ENCODE data around the gene RNU4-1.
"Not testable (repeated sequence)": the region's sequence is repeated elsewhere in the genome, so short reads cannot be mapped to it uniquely, and the experiment has no call there.

Gene RNU4-1

DNA sequence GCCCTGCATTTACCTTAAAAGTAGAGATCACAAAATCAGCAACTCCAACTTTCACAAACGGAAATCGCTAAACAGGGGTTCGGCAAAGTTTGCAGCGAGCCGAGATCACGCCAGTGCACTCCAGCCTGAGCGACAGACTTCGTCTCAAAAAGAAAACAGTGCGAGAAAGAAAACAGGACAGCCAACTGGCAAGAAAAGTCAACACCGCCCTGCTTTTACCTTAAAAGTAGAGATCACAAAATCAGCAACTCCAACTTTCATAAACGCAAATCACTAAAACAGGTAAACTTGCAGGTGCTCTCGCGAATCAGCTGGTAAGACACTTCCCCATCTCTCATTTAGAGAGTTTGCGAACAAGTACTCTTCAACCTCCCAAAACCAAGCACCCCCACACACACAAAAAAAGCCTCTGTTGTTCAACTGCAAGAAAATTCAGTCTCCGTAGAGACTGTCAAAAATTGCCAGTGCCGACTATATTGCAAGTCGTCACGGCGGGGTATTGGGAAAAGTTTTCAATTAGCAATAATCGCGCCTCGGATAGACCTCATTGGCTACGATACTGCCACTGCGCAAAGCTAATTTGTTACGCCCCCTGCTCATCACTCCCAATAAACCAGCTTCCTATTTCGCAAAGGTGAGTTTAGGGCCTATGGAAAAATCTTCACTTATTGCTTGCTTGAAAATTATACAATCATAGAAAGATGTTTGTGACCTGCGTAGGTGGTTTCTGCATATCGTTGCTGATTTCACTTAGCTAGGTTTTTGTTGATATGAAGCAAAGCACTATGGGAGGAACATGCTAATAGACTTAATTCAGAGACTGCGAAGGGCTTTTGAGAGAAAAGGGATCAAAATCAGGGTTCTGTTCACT, at the start of gene RNU4-1:
RNU4-1 (minus strand) TSS at position 577 of the 871 bp plus-strand sequence.
- Histone ChIP-seq H3K9me3 (ENCODE audit: control insufficient read depth, insufficient read depth, low read length) (no peaks in the 10 kb centered on the region), H3K27me3 (ENCODE audit: control insufficient read depth, insufficient read depth, low read length) (no peaks in the 10 kb centered on the region), H3K4me3 (ENCODE audit: low read depth, low read length) (peak within 1 kb of the TSS; percentile 66), H3K27ac (ENCODE audit: low read depth, low read length) (peak within 1 kb of the TSS; percentile 99), H3K4me1 (ENCODE audit: control insufficient read depth, insufficient read depth, low read length) (peaks cover 13% of the 10 kb centered on the region), H3K9ac (ENCODE audit: low read depth, low read length) (peak within 1 kb of the TSS; percentile 98), H3K36me3 (ENCODE audit: control insufficient read depth, insufficient read depth, low read length) (no peaks in the 10 kb centered on the region)

- 0 out of 2 replicates have a peak, but pooled peaks cover 6% of the 10 kb centered on the region for H3K4me1 ChIP-seq (ENCODE audit: control insufficient read depth, insufficient read depth, low read length)
- H3K9me3 ChIP-seq (ENCODE audit: control insufficient read depth, insufficient read depth, low read length): peaks cover 4% of the 10 kb centered on the region
- H3K36me3 ChIP-seq (ENCODE audit: control insufficient read depth, insufficient read depth, low read length): peaks cover 31% of the 10 kb centered on the region
- peak overlapping the region; percentile 33 for H3K27ac ChIP-seq (ENCODE audit: low read depth, low read length)
- no peaks in the 10 kb centered on the region for H3K27me3 ChIP-seq (ENCODE audit: control insufficient read depth, insufficient read depth, low read length)
- H3K4me3 ChIP-seq (ENCODE audit: low read depth, low read length): no peak overlapping the region
- H3K9ac ChIP-seq (ENCODE audit: low read depth, low read length): no peak overlapping the region
These were observed 49.4 kb upstream of the RNU4-1 start for GRCh38 chr12:120342175-120343038.

DNA sequence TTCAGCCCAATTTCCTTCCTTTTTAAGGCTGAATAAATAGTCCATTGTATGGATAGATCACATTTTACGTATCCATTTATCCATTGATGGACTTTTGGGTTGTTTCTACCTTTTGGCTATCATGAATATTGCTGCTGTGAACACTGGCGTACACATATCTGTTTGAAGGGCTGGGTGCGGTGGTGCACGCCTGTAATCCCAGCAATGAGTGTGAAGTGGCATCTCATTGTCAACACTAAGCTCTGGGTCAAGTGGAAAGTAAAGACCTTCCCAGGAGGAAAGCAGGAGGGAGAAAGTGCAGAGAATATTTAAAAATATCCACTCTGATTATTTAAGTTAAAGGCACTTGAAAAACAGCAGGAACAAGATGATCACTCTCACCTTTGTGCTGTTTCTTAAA, 46.2 kb upstream of the RNU4-1 start:
- Histone ChIP-seq H3K36me3 (ENCODE audit: control insufficient read depth, insufficient read depth, low read length) (peaks cover 11% of the 10 kb centered on the region), H3K4me1 (ENCODE audit: control insufficient read depth, insufficient read depth, low read length) (0 out of 2 replicates have a peak, but pooled peaks cover 6% of the 10 kb centered on the region), H3K4me3 (ENCODE audit: low read depth, low read length) (no peak overlapping the region), H3K9me3 (ENCODE audit: control insufficient read depth, insufficient read depth, low read length) (peaks cover 17% of the 10 kb centered on the region), H3K9ac (ENCODE audit: low read depth, low read length) (no peak overlapping the region), H3K27ac (ENCODE audit: low read depth, low read length) (no peak overlapping the region), H3K27me3 (ENCODE audit: control insufficient read depth, insufficient read depth, low read length) (no peaks in the 10 kb centered on the region)

DNA sequence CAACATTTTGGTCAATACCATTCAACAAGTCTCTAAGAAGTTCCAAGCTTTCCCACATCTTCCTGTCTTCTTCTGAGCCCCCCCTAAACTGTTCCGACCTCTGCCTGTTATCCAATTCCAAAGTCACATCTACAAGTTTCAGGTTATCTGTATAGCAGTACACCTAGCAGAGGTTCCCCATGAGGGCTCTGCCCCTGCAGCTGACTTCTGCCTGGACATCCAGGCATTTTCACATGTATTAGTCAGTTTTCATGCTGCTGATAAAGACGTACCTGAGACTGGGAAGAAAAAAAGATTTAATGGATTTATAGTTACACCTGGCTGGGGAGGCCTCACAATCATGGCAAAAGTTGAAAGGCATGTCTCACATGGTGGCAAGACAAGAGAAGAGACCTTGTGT, 44.7 kb upstream of the RNU4-1 start:
- H3K4me1 ChIP-seq (ENCODE audit: control insufficient read depth, insufficient read depth, low read length): 0 out of 2 replicates have a peak, but pooled peaks cover 6% of the 10 kb centered on the region
- H3K9ac ChIP-seq (ENCODE audit: low read depth, low read length): no peak overlapping the region
- H3K27ac ChIP-seq (ENCODE audit: low read depth, low read length): no peak overlapping the region
- H3K9me3 ChIP-seq (ENCODE audit: control insufficient read depth, insufficient read depth, low read length): peaks cover 17% of the 10 kb centered on the region
- H3K36me3 ChIP-seq (ENCODE audit: control insufficient read depth, insufficient read depth, low read length): no peaks in the 10 kb centered on the region
- no peaks in the 10 kb centered on the region for H3K27me3 ChIP-seq (ENCODE audit: control insufficient read depth, insufficient read depth, low read length)
- no peak overlapping the region for H3K4me3 ChIP-seq (ENCODE audit: low read depth, low read length)

GRCh38 chr12:120336392-120336791, 43.4 kb upstream of the RNU4-1 start:
- H3K27ac ChIP-seq (ENCODE audit: low read depth, low read length); H3K9ac ChIP-seq (ENCODE audit: low read depth, low read length); H3K4me3 ChIP-seq (ENCODE audit: low read depth, low read length); H3K4me1 ChIP-seq (ENCODE audit: control insufficient read depth, insufficient read depth, low read length); H3K36me3 ChIP-seq (ENCODE audit: control insufficient read depth, insufficient read depth, low read length); H3K27me3 ChIP-seq (ENCODE audit: control insufficient read depth, insufficient read depth, low read length): not testable (repeated sequence)
- peaks cover 17% of the 10 kb centered on the region for H3K9me3 ChIP-seq (ENCODE audit: control insufficient read depth, insufficient read depth, low read length)

DNA sequence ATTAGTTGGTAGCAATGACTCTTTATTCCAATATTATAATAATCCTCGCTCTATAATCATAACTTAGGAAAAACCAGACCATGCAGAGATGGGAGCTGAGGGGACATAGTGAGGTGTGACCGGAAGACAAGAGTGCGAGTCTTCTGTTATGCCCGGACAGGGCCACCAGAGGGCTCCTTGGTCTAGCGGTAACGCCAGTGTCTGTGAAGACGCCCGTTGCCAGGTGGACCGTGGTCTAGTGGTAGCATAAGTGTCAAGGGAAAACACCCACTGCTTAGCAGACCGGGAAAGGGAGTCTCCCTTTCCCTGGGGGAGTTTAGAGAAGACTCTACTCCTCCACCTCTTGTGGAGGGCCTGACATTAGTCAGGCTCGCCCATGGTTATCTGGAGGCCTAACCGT, 42.4 kb upstream of the RNU4-1 start:
- not testable (repeated sequence) for H3K4me3 ChIP-seq (ENCODE audit: low read depth, low read length); H3K27ac ChIP-seq (ENCODE audit: low read depth, low read length); H3K9ac ChIP-seq (ENCODE audit: low read depth, low read length); H3K36me3 ChIP-seq (ENCODE audit: control insufficient read depth, insufficient read depth, low read length); H3K4me1 ChIP-seq (ENCODE audit: control insufficient read depth, insufficient read depth, low read length); H3K27me3 ChIP-seq (ENCODE audit: control insufficient read depth, insufficient read depth, low read length)
- peaks cover 17% of the 10 kb centered on the region for H3K9me3 ChIP-seq (ENCODE audit: control insufficient read depth, insufficient read depth, low read length)

DNA sequence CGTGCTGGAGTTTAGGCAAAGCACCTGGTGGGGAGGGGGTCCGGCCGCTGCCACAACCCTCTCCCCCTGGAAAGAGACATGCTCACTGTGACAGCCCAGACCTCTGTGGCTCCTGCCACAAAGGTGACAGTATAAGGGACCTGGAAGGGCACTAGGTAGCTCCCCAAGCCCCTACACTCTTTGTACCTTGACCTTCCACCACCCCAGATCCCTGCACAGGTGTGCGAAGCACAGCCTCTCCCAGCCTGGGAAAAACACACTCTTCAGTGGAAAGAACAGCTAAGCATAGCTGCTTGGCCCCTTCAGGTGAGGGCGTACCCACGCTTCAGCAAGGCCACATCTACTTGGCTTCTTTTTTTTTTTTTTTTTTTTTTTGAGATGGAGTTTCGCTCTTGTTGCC, 39.5 kb upstream of the RNU4-1 start:
- Histone ChIP-seq H3K4me3 (ENCODE audit: low read depth, low read length) (no peak overlapping the region), H3K36me3 (ENCODE audit: control insufficient read depth, insufficient read depth, low read length) (no peaks in the 10 kb centered on the region), H3K9ac (ENCODE audit: low read depth, low read length) (no peak overlapping the region), H3K4me1 (ENCODE audit: control insufficient read depth, insufficient read depth, low read length) (no peaks in the 10 kb centered on the region), H3K9me3 (ENCODE audit: control insufficient read depth, insufficient read depth, low read length) (peaks cover 13% of the 10 kb centered on the region), H3K27me3 (ENCODE audit: control insufficient read depth, insufficient read depth, low read length) (no peaks in the 10 kb centered on the region), H3K27ac (ENCODE audit: low read depth, low read length) (no peak overlapping the region)

GRCh38 chr12:120332041-120332440, 39.0 kb upstream of the RNU4-1 start:
- Histone ChIP-seq H3K27me3 (ENCODE audit: control insufficient read depth, insufficient read depth, low read length) (no peaks in the 10 kb centered on the region), H3K36me3 (ENCODE audit: control insufficient read depth, insufficient read depth, low read length) (no peaks in the 10 kb centered on the region), H3K9ac (ENCODE audit: low read depth, low read length) (no peak overlapping the region), H3K4me3 (ENCODE audit: low read depth, low read length) (no peak overlapping the region), H3K27ac (ENCODE audit: low read depth, low read length) (no peak overlapping the region), H3K9me3 (ENCODE audit: control insufficient read depth, insufficient read depth, low read length) (peaks cover 9% of the 10 kb centered on the region; the same call in 1 of the 2 replicates), H3K4me1 (ENCODE audit: control insufficient read depth, insufficient read depth, low read length) (no peaks in the 10 kb centered on the region)

DNA sequence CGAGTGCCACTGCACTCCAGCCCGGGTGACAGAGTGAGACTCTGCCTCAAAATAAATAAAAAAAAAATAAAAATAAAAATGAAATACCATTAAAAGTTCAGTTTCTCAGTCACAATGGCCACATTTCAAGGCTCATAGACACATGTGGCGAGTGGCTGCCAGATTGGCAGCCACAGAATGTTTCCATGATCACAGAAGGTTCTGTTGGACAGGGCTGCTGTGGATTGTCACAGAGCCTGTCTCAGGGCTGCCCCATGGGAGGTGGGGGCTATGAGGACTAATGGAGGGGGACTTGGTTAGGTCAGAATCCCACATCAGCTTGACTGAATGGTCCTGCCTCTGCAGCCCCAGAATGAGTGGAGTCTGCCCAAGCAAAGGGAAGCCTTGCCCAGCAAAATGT, 38.4 kb upstream of the RNU4-1 start:
- Histone ChIP-seq H3K36me3 (ENCODE audit: control insufficient read depth, insufficient read depth, low read length) (no peaks in the 10 kb centered on the region), H3K4me1 (ENCODE audit: control insufficient read depth, insufficient read depth, low read length) (no peaks in the 10 kb centered on the region), H3K9ac (ENCODE audit: low read depth, low read length) (no peak overlapping the region)

DNA sequence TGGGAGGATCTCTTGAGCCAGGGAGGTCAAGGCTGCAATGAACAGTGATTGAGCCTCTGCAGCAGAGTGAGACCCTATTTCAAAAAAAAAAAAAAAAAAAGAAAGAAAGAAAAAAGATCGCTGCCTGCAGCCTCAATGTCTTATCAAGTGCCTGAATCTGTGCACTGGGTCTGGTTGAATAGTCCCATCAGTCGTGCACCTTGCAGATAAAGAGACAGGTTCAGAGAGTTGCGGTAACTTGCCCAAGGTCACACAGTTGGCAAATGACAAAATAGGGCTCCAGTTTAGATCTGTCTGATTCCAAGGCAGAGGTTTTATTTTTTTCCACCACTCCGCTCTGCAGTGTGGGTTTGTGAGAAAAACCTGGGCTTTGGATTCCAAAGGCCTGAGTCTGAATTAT, 35.2 kb upstream of the RNU4-1 start:
- H3K4me3 ChIP-seq (ENCODE audit: low read depth, low read length): no peak overlapping the region
- H3K36me3 ChIP-seq (ENCODE audit: control insufficient read depth, insufficient read depth, low read length): no peaks in the 10 kb centered on the region
- H3K9ac ChIP-seq (ENCODE audit: low read depth, low read length): no peak overlapping the region
- H3K27ac ChIP-seq (ENCODE audit: low read depth, low read length): no peak overlapping the region
- no peaks in the 10 kb centered on the region for H3K9me3 ChIP-seq (ENCODE audit: control insufficient read depth, insufficient read depth, low read length)
- H3K4me1 ChIP-seq (ENCODE audit: control insufficient read depth, insufficient read depth, low read length): no peaks in the 10 kb centered on the region
- H3K27me3 ChIP-seq (ENCODE audit: control insufficient read depth, insufficient read depth, low read length): no peaks in the 10 kb centered on the region

More for the DNA sequence above, 38.4 kb upstream of the RNU4-1 start:
- Histone ChIP-seq H3K9me3 (ENCODE audit: control insufficient read depth, insufficient read depth, low read length) (peaks cover 3% of the 10 kb centered on the region; the same call in 1 of the 2 replicates), H3K27ac (ENCODE audit: low read depth, low read length) (no peak overlapping the region), H3K27me3 (ENCODE audit: control insufficient read depth, insufficient read depth, low read length) (no peaks in the 10 kb centered on the region), H3K4me3 (ENCODE audit: low read depth, low read length) (no peak overlapping the region)

- Histone ChIP-seq H3K9ac (ENCODE audit: low read depth, low read length) (no peak within 1 kb of the TSS), H3K4me3 (ENCODE audit: low read depth, low read length) (no peak within 1 kb of the TSS), H3K4me1 (ENCODE audit: control insufficient read depth, insufficient read depth, low read length) (no peaks in the 10 kb centered on the region), H3K36me3 (ENCODE audit: control insufficient read depth, insufficient read depth, low read length) (no peaks in the 10 kb centered on the region), H3K27ac (ENCODE audit: low read depth, low read length) (no peak within 1 kb of the TSS), H3K27me3 (ENCODE audit: control insufficient read depth, insufficient read depth, low read length) (no peaks in the 10 kb centered on the region), H3K9me3 (ENCODE audit: control insufficient read depth, insufficient read depth, low read length) (no peaks in the 10 kb centered on the region)
These were observed 34.6 kb upstream of the RNU4-1 start, which contains the start of gene PLA2G1B for GRCh38 chr12:120327593-120327992. Gene PLA2G1B, minus strand, starts transcription at chr12:120327779. Its CDS starts 26 bp downstream, at chr12:120327753.

Data from HUES48 (cell line).